D721Med (cell line): ENCODE data around the gene CLTCL1.
"Not testable (repeated sequence)": the region's sequence is repeated elsewhere in the genome, so short reads cannot be mapped to it uniquely, and the experiment has no call there.

Experiments used
- DNase-seq: peaks from one replicate; pipeline ENCODE4 v3.0.0; 2011; ENCODE audit warnings: low spot score; ENCODE audit not compliant: insufficient read length
- FAIRE-seq: peaks from 2 replicates; lab custom pipeline; 2011; peaks lifted over from hg19 to GRCh38; lab: Jason Lieb, UNC
- CTCF ChIP-seq: IDR thresholded peaks from 2 replicates; pipeline ENCODE4 v1.5.1; 2012; ENCODE audit warnings: mild to moderate bottlenecking, control low read depth; ENCODE audit not compliant: insufficient read depth; ENCODE audit errors: missing control alignments

CLTCL1 gene

GRCh38 chr22:19329454-19329853 is 37.9 kb upstream of the CLTCL1 start:
- DNase-seq, result no peak
- FAIRE-seq, result no peak
- TF ChIP-seq CTCF, result no peak

DNA sequence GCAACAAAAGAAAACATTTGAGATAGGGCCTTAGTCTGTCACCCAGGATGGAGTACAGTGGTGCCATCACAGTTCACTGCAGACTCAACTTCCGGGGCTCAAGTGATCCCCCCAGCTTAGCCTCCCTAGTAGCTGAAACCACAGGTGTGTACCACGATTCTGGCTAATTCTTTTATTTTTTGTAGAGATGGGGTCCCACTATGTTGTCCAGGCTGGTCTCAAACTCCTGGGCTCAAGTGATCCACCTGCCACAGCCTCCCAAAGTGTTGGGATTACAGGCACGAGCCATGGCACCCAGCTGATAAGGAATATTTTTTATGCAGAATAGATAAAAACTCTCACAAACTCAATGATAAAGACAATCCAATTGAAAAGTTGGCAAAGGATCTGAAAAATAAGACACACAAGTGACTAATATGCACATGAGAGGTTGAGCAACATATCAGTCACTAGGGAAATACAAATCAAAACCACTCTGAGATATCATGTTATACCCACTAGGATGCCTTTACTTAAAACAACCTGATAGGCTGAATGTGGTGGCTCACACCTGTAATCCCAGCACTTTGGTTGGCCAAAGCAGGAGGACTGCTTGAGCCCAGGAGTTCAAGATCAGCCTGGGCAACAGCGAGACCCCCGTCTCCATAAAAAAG is 33.9 kb upstream of the CLTCL1 start:
- no peak for DNase-seq
- no peak for FAIRE-seq
- TF ChIP-seq CTCF, result no peak

- not testable (repeated sequence) for FAIRE-seq, DNase-seq
Measured at GRCh38 chr22:19323420-19323819, 31.9 kb upstream of the CLTCL1 start.

DNA sequence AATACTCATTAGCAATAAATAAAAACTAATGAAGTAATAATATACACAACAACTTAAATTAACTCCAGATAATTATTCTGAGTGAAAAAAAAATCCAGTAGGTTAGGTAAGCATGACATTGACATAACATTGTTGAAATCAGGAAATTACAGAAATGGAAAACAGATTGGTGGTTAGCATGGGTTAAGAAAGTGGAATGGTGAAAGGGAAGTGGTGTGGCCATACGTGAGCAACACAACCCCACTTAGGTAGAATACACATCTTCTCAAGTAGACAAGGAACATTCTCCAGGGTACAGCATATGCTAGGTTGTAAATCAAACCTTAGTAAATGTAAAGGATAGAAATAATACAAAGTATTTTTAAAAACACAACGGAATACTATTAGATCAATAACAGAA is 30.2 kb upstream of the CLTCL1 start:
- FAIRE-seq (no peak), DNase-seq (no peak)
- TF ChIP-seq CTCF, result no peak

GRCh38 chr22:19320136-19320535 is 28.6 kb upstream of the CLTCL1 start:
- DNase-seq, FAIRE-seq: not testable (repeated sequence)

- DNase-seq, result no peak
- FAIRE-seq, result no peak
- TF ChIP-seq CTCF, result no peak
Measured at GRCh38 chr22:19319281-19319680, 27.8 kb upstream of the CLTCL1 start.

- no peak for TF ChIP-seq CTCF
- FAIRE-seq (no peak), DNase-seq (no peak)
Measured at GRCh38 chr22:19317865-19318264, 26.3 kb upstream of the CLTCL1 start.

DNA sequence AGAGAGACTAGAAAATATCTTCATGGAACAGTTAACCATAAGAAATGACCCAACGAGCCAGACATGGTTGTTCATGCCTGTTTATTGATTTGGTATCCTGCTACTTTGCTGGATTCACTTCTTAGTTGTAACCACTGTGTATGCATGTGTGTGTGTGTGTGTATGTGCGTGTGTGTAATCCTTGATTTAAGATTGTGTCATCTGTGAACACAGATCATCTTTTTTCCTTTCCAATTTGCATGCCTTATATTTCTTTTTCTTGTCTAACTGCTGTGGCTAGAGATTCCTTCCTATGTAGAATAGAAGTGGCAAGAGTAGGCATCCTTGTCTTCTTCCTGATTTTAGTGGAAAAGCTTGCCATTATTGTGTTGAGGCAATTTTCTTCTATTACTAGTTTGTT is 16.4 kb upstream of the CLTCL1 start:
- no peak for FAIRE-seq
- DNase-seq, result no peak
- no peak for TF ChIP-seq CTCF

GRCh38 chr22:19306535-19306934 is 15.0 kb upstream of the CLTCL1 start:
- FAIRE-seq, DNase-seq: not testable (repeated sequence)
